GM23338 (cell line): ENCODE results near the gene PRKD1. TPM values are rescaled to one million over a fixed set of nuclear protein-coding genes. Genes with fewer than 3 reads are reported as not detected.

Source experiments
- ATAC-seq: fragments of 200-7000 bp; cut with Tn5 transposase; 3 replicates; pipeline ENCODE4 v1.9.1; 2020
- DNase-seq: peaks from one replicate; pipeline ENCODE4 v3.0.0-alpha.2; 2015; ENCODE audit warnings: low spot score
- H2AFZ ChIP-seq: fragments of 200-600 bp; sonication (generic); 2 replicates; pipeline ENCODE4 v1.8.0; 2016; ENCODE audit warnings: antibody characterized with exemption, mild to moderate bottlenecking, moderate library complexity
- H3F3A ChIP-seq: fragments of 200-600 bp; sonication (generic); replicated peaks from 2 replicates; pipeline ENCODE4 v1.8.0; 2017; ENCODE audit warnings: antibody characterized with exemption, mixed run types, low read depth
- H3K27ac ChIP-seq: fragments of 200-600 bp; sonication (generic); 2 replicates; pipeline ENCODE4 v1.6.1; 2016; ENCODE audit warnings: low read depth
- H3K27me3 ChIP-seq: fragments of 200-600 bp; sonication (generic); 2 replicates; pipeline ENCODE4 v1.8.0; 2016; ENCODE audit warnings: mild to moderate bottlenecking, mixed run types, moderate library complexity; ENCODE audit not compliant: insufficient read depth
- H3K36me3 ChIP-seq: fragments of 200-600 bp; sonication (generic); 2 replicates; pipeline ENCODE4 v1.8.0; 2016; ENCODE audit warnings: mild to moderate bottlenecking; ENCODE audit not compliant: insufficient read depth
- H3K4me1 ChIP-seq: fragments of 200-600 bp; sonication (generic); 2 replicates; pipeline ENCODE4 v1.8.0; 2016; ENCODE audit warnings: mild to moderate bottlenecking, moderate library complexity; ENCODE audit not compliant: insufficient read depth
- H3K4me2 ChIP-seq: fragments of 200-600 bp; sonication (generic); 2 replicates; pipeline ENCODE4 v1.7.1; 2017; ENCODE audit warnings: mixed run types
- H3K4me3 ChIP-seq: fragments of 200-600 bp; sonication (generic); 2 replicates; pipeline ENCODE4 v1.6.1; 2016; ENCODE audit warnings: mixed run types
- H3K79me2 ChIP-seq: fragments of 200-600 bp; sonication (generic); replicated peaks from 2 replicates; pipeline ENCODE4 v1.8.0; 2017; ENCODE audit warnings: mild to moderate bottlenecking; ENCODE audit not compliant: insufficient read depth
- H3K9me2 ChIP-seq: fragments of 200-600 bp; sonication (generic); 2 replicates; pipeline ENCODE4 v1.8.0; 2017; ENCODE audit not compliant: insufficient read depth
- H4K20me1 ChIP-seq: fragments of 200-600 bp; sonication (generic); replicated peaks from 2 replicates; pipeline ENCODE4 v1.8.0; 2017; ENCODE audit warnings: mild to moderate bottlenecking; ENCODE audit not compliant: insufficient read depth
- H3K27ac Mint-ChIP-seq: 2 replicates; pipeline ENCODE4 v1.8.0; 2020; ENCODE audit warnings: inconsistent platforms, mild to moderate bottlenecking, moderate library complexity, mixed read lengths
- H3K27me3 Mint-ChIP-seq: 3 replicates; pipeline ENCODE4 v1.8.0; 2022; ENCODE audit warnings: low read depth, mild to moderate bottlenecking, moderate library complexity, mixed read lengths, inconsistent platforms; ENCODE audit not compliant: insufficient read depth, poor library complexity
- H3K36me3 Mint-ChIP-seq: 3 replicates; pipeline ENCODE4 v1.8.0; 2021; ENCODE audit warnings: low read depth, mild to moderate bottlenecking, inconsistent platforms, moderate library complexity, mixed read lengths
- H3K4me1 Mint-ChIP-seq: 3 replicates; pipeline ENCODE4 v1.8.0; 2020; ENCODE audit warnings: mild to moderate bottlenecking, inconsistent platforms, mixed read lengths
- H3K4me3 Mint-ChIP-seq: 3 replicates; pipeline ENCODE4 v1.8.0; 2021; ENCODE audit warnings: moderate library complexity, mild to moderate bottlenecking, inconsistent platforms, mixed read lengths
- H3K9me3 Mint-ChIP-seq: 3 replicates; pipeline ENCODE4 v1.8.0; 2020; ENCODE audit warnings: moderate library complexity, mild to moderate bottlenecking, inconsistent platforms, mixed read lengths
- CTCF ChIP-seq, 2 experiments: fragments of 200-600 bp in 1 of 2; sonication (generic) in 1 of 2; conservative IDR thresholded peaks; 2 replicates each; pipeline versions ENCODE4 v1.5.1 to v1.6.1; 2016 to 2017; ENCODE audit warnings: antibody characterized with exemption in 2 of 2, low read depth in 2 of 2, mild to moderate bottlenecking in 2 of 2, moderate library complexity in 1 of 2
- ETS1 ChIP-seq: IDR thresholded peaks from 2 replicates; pipeline ENCODE4 v1.6.1; 2016; ENCODE audit warnings: antibody characterized with exemption
- JUNB ChIP-seq: IDR thresholded peaks from one replicate; pipeline ENCODE4 v1.6.1; 2016; ENCODE audit warnings: antibody characterized with exemption; ENCODE audit not compliant: unreplicated experiment
- NANOG ChIP-seq: IDR thresholded peaks from 2 replicates; pipeline ENCODE4 v1.6.1; 2016; ENCODE audit warnings: antibody characterized with exemption, borderline replicate concordance
- POLR2AphosphoS5 ChIP-seq: IDR thresholded peaks from 2 replicates; pipeline ENCODE4 v1.6.1; 2016; ENCODE audit warnings: antibody characterized with exemption, low read depth
- STAT1 ChIP-seq: IDR thresholded peaks from one replicate; pipeline ENCODE4 v1.6.1; 2016; ENCODE audit warnings: antibody characterized with exemption; ENCODE audit not compliant: unreplicated experiment
- ZNF114 ChIP-seq: fragments of 250-450 bp; sonication (Bioruptor Pico); IDR thresholded peaks from 2 replicates; pipeline ENCODE4 v1.5.0; 2020; ENCODE audit warnings: mild to moderate bottlenecking, moderate library complexity
- ZNF462 ChIP-seq: fragments of 250-450 bp; sonication (Bioruptor Pico); IDR thresholded peaks from 2 replicates; pipeline ENCODE4 v1.5.0; 2020; ENCODE audit warnings: mild to moderate bottlenecking, moderate library complexity
- polyA plus RNA-seq: library from polyadenylated mRNA; unstranded; fragments of >200 nt; fragmentation: Nextera tagmentation; extraction: Ambion mirVana; gene quantifications from 2 replicates; pipeline ENCODE4 v1.2.1, GENCODE V29; 2016
- total RNA-seq: library from RNA; depleted of rRNA; stranded (reverse); fragments of >200 nt; shearing (Covaris generic); gene quantifications from 2 replicates; pipeline ENCODE4 v1.2.3, GENCODE V29; 2014

The PRKD1 gene
- total and polyA plus RNA-seq, 2 experiments from 2014 or later = 3.1 to 9.7 TPM

- Mint-ChIP-seq H3K27ac (no peak overlapping the region), H3K4me1 (no peaks in the 10 kb centered on the region; the same call in 2 of the 3 replicates), H3K9me3 (no peaks in the 10 kb centered on the region), H3K36me3 (no peaks in the 10 kb centered on the region), H3K27me3 (no peaks in the 10 kb centered on the region), H3K4me3 (no peak overlapping the region)
- no peaks in the 10 kb centered on the region for H3K9me2 ChIP-seq
- no peak for DNase-seq
- H3K4me3 ChIP-seq = no peak overlapping the region
- H3F3A ChIP-seq = no peaks in the 10 kb centered on the region
- H3K4me1 ChIP-seq = no peaks in the 10 kb centered on the region
- H3K4me2 ChIP-seq = no peak overlapping the region
- H2AFZ ChIP-seq = no peak overlapping the region
- ATAC-seq = no peak
- H4K20me1 ChIP-seq = no peaks in the 10 kb centered on the region
- no peak for TF ChIP-seq POLR2AphosphoS5
- no peaks in the 10 kb centered on the region for H3K79me2 ChIP-seq
- no peaks in the 10 kb centered on the region for H3K36me3 ChIP-seq
- H3K27me3 ChIP-seq = no peaks in the 10 kb centered on the region
- H3K27ac ChIP-seq = no peak overlapping the region
Measured at GRCh38 chr14:29745863-29746262, 181.8 kb downstream of the PRKD1 start.

- no peak for TF ChIP-seq NANOG
- H3K9me2 ChIP-seq = no peaks in the 10 kb centered on the region
- no peak overlapping the region for H3K4me3 ChIP-seq
- no peak overlapping the region for H2AFZ ChIP-seq
- H3K27me3 ChIP-seq = no peaks in the 10 kb centered on the region
- Mint-ChIP-seq H3K36me3 (no peaks in the 10 kb centered on the region), H3K27ac (no peak overlapping the region; the same call in 1 of the 2 replicates), H3K27me3 (peaks cover 4% of the 10 kb centered on the region), H3K4me1 (peaks cover 10% of the 10 kb centered on the region), H3K4me3 (no peak overlapping the region), H3K9me3 (no peaks in the 10 kb centered on the region)
- no peak overlapping the region for H3K4me2 ChIP-seq
- no peaks in the 10 kb centered on the region for H3K79me2 ChIP-seq
- H3K27ac ChIP-seq = no peak overlapping the region
- DNase-seq (no peak), ATAC-seq (no peak)
- H3F3A ChIP-seq = no peaks in the 10 kb centered on the region
- H3K36me3 ChIP-seq = no peaks in the 10 kb centered on the region
- H3K4me1 ChIP-seq = peaks cover 13% of the 10 kb centered on the region
- H4K20me1 ChIP-seq = no peaks in the 10 kb centered on the region
Measured at GRCh38 chr14:29743531-29743930, 184.1 kb downstream of the PRKD1 start.

- Mint-ChIP-seq H3K4me3 (no peak overlapping the region), H3K27me3 (peaks cover 5% of the 10 kb centered on the region), H3K9me3 (no peaks in the 10 kb centered on the region), H3K4me1 (peaks cover 15% of the 10 kb centered on the region), H3K36me3 (no peaks in the 10 kb centered on the region), H3K27ac (no peak overlapping the region)
- no peak overlapping the region for H3K4me3 ChIP-seq
- no peak overlapping the region for H3K4me2 ChIP-seq
- no peak overlapping the region for H2AFZ ChIP-seq
- no peaks in the 10 kb centered on the region for H3K9me2 ChIP-seq
- H3K79me2 ChIP-seq = no peaks in the 10 kb centered on the region
- no peaks in the 10 kb centered on the region for H4K20me1 ChIP-seq
- H3K27me3 ChIP-seq = no peaks in the 10 kb centered on the region
- peaks cover 13% of the 10 kb centered on the region for H3K4me1 ChIP-seq
- no peaks in the 10 kb centered on the region for H3F3A ChIP-seq
- DNase-seq = no peak
- ATAC-seq = no peak
- H3K27ac ChIP-seq = no peak overlapping the region
- H3K36me3 ChIP-seq = no peaks in the 10 kb centered on the region
- TF ChIP-seq CTCF (conservative IDR thresholded peaks at IDR 0.05; ENCODE audit: low read depth in 2 of 2) (no peak), NANOG (no peak), STAT1 (no peak), JUNB (no peak), ETS1 (no peak), POLR2AphosphoS5 (no peak), ZNF462 (CRISPR knock-in tag) (no peak), ZNF114 (CRISPR knock-in tag) (no peak)
Measured at GRCh38 chr14:29741909-29742401, 185.7 kb downstream of the PRKD1 start.
